HG03342 (cell line): Measurements from ENCODE around the gene FNBP1.
A peak's percentile ranks its signal among the peaks of the same experiment; 100 is the strongest.
"Not testable (repeated sequence)": the region's sequence is repeated elsewhere in the genome, so short reads cannot be mapped to it uniquely, and the experiment has no call there.

Source experiments
- ATAC-seq: cut with Tn5 transposase; IDR thresholded peaks from one replicate; pipeline ENCODE4 v1.9.1; 2021; ENCODE audit warnings: mild to moderate bottlenecking, moderate library complexity; ENCODE audit not compliant: unreplicated experiment

Gene FNBP1

GRCh38 chr9:130023144-130023787, 19.7 kb downstream of the FNBP1 start:
- ATAC-seq: peak; percentile 41

- ATAC-seq: no peak
Observed at GRCh38 chr9:130022566-130023143, 20.3 kb downstream of the FNBP1 start.

GRCh38 chr9:130021842-130022241, 21.1 kb downstream of the FNBP1 start:
- ATAC-seq: not testable (repeated sequence)

GRCh38 chr9:130021123-130021522, 21.9 kb downstream of the FNBP1 start:
- ATAC-seq: no peak

GRCh38 chr9:130020618-130021017, 22.4 kb downstream of the FNBP1 start:
- ATAC-seq: no peak

- ATAC-seq: no peak
Observed at GRCh38 chr9:130018265-130018664, 24.7 kb downstream of the FNBP1 start.

- not testable (repeated sequence) for ATAC-seq
Observed at GRCh38 chr9:130017510-130017909, 25.5 kb downstream of the FNBP1 start.

GRCh38 chr9:130017076-130017475, 25.9 kb downstream of the FNBP1 start:
- ATAC-seq: no peak

- ATAC-seq: no peak
Observed at GRCh38 chr9:130015353-130016019, 27.5 kb downstream of the FNBP1 start.

- ATAC-seq: no peak
Observed at GRCh38 chr9:130013326-130013725, 29.7 kb downstream of the FNBP1 start.

- peak; percentile 36 for ATAC-seq
Observed at GRCh38 chr9:130010151-130010988, 32.6 kb downstream of the FNBP1 start.

- ATAC-seq: not testable (repeated sequence)
Observed at GRCh38 chr9:130009546-130009945, 33.4 kb downstream of the FNBP1 start.

GRCh38 chr9:130008538-130008937, 34.5 kb downstream of the FNBP1 start:
- no peak for ATAC-seq

- not testable (repeated sequence) for ATAC-seq
Observed at GRCh38 chr9:130006952-130007351, 36.0 kb downstream of the FNBP1 start.

- ATAC-seq: no peak
Observed at GRCh38 chr9:130003943-130004552, 38.9 kb downstream of the FNBP1 start.

- ATAC-seq: no peak
Observed at GRCh38 chr9:130002320-130002719, 40.7 kb downstream of the FNBP1 start.

- no peak for ATAC-seq
Observed at GRCh38 chr9:130001190-130001589, 41.8 kb downstream of the FNBP1 start.

- no peak for ATAC-seq
Observed at GRCh38 chr9:129999141-129999510, 43.9 kb downstream of the FNBP1 start.

GRCh38 chr9:129998491-129999140, 44.4 kb downstream of the FNBP1 start:
- no peak for ATAC-seq

GRCh38 chr9:129997706-129998105, 45.3 kb downstream of the FNBP1 start:
- ATAC-seq: not testable (repeated sequence)
